Activated CD4-positive, alpha-beta T cell treated with anti-CD3 and anti-CD28 coated beads, Interleukin-2, amount 50 U/mL, for 16 hours (primary cell): ENCODE data around the gene MRPS9.

Experiments used
- DNase-seq: peaks from one replicate; pipeline ENCODE4 v3.0.0-alpha.2; 2020

The MRPS9 gene

DNA sequence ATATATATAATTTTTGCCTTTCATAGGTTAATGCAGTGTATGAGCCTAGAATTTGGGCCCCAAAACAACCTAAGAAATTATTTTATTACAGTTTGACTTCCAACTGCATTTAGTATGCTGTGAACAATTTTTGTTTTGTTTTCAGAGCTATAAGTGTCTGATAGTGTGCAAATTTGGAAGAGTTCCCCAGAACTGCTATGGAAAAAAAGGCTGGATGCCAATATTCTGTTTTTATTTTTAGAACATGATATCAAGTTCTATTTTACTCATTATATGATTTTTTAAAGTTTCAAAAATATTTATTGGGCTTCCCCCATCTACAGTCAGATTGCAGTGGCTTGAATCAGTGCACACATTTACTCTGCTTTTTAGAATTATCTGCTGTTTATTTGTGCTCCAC is 42.6 kb downstream of the MRPS9 start:
- DNase-seq, result no peak

DNA sequence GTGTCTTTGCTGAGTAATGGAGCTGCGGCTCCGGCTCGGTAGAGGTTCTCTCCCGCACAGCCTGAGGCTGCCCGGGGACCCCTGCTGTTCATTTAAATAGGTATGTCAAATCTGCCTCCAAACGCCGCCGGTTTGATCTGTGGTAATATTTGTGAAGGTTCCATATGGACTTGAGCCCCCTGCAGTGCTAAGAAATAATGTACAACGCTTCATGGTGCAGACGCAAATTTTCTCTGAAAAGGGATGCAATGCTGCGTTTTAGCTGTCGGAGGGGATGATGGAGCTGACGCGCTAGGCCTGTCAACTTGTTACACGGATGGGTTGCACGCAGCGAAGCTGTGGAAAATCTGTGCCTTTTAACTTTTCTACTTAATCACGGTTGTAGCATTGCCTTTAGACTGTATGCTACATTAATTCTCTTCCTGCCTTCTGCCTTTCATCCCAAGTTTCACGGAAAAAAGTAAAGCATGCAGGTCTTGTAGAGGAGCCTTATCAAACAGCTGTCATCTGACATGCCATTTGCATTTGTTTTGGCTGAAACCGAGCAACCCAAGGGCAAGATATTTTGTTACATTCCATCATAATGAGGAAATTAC is 43.2 kb downstream of the MRPS9 start:
- no peak for DNase-seq

DNA sequence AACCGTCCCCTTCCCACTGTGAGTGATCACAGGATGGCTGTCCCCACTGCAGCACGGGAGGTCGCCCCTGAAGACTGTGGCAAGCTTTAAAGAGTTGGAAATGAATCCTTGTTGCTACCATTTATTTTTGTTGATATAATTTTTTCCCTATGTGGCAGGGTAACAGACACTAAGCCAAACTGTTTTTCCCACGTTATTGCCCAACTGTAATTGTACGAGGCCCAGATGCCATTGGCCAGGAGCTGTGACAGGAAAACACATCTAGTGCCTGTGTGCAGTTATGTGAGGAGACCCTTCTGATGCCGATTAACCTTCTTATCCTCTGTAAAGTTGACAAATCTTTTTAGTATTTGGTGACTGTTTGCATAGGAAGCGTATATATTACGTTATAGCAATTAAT is 44.2 kb downstream of the MRPS9 start:
- no peak for DNase-seq

DNA sequence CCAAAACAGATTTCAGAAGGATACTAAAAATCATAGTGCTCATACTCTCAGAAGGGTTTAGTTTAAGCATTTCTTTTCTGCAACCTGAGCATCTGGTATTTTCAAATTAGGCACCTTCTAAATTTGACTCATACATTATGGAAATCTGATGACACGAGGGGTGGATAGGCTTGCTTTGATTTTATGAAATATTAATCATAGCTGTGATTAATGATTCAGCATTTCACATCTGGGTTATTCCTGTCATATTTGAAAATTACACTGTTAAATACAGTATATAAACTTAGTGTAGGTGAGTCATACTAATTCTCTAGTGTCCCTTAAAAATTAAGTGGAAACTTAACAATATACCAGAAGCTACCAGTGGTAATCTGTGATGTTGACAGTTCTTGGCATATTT is 47.7 kb downstream of the MRPS9 start:
- no peak for DNase-seq

DNA sequence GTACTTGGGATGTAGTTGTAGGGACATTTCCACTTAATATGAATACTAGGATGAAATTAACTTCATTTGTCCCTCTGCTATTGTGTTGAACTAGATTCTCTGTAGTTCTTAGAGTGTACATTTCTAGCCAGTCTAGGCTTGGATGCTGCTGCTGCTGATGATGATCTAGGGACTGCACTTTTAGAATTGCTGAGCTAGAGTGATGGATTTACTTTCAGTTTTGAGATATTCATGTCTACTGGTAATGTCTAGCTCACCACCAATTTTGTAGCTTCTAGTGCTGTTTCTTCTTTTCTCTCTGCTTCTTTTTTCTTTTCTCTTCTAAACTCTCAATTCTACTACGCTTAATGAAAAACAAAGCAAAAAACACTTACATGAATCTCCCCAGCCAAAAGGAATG is 49.4 kb downstream of the MRPS9 start:
- no peak for DNase-seq

DNA sequence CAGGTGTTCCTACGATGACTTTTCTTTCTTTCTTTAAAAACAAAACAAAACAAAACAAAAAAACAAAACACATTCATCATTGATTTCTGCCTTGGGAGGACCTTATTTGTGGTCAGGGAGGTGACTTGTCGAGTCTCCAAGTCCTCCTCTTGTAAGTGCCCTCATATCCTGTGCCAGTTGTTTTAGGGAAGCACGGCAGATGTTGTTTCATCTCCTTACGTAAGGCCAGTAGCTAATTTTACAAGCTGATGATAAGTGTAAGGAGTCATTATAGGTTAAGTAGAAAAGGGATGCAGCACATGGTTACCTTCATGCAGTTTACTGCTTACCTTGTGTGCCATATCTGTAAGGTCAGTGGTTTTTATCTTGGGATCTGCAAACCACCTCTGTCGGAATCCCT is 52.2 kb downstream of the MRPS9 start:
- DNase-seq, result no peak

DNA sequence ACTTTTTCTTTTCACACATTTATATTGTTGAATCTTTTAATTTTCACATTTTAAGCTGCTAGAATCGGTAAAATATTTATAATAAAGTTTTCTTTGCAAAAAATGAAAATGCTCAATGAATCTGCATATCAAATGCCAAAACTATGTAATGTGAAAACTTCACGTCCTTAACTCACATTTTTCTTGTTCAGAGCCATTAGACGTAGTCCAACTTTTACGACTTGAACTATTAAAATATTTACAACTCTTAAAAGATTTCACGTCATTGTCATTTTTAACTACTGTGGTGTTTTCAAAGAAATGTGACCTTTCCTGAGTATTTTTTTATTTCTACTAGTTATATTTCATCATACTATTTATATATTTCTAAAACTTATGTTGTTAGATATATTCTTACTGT is 54.9 kb downstream of the MRPS9 start:
- no peak for DNase-seq

DNA sequence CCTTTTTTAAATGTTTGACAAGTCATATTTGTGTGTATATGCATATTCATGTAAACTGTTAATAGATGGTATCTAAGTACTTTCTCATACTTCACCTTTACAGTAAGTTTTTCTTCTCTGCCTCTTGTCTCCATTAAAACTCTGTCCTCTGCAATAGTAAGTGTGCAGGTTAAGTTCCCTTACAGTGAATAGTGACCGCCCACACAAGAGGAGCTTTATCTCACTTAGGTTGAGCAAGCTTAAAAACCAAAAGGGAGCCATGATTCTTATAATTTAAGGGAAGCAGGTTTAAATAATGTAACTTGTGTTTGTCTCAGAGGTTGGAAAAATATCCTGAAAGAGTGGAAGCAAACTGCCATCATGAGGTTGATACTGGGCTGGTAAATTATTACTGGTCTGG is 61.3 kb downstream of the MRPS9 start:
- no peak for DNase-seq

DNA sequence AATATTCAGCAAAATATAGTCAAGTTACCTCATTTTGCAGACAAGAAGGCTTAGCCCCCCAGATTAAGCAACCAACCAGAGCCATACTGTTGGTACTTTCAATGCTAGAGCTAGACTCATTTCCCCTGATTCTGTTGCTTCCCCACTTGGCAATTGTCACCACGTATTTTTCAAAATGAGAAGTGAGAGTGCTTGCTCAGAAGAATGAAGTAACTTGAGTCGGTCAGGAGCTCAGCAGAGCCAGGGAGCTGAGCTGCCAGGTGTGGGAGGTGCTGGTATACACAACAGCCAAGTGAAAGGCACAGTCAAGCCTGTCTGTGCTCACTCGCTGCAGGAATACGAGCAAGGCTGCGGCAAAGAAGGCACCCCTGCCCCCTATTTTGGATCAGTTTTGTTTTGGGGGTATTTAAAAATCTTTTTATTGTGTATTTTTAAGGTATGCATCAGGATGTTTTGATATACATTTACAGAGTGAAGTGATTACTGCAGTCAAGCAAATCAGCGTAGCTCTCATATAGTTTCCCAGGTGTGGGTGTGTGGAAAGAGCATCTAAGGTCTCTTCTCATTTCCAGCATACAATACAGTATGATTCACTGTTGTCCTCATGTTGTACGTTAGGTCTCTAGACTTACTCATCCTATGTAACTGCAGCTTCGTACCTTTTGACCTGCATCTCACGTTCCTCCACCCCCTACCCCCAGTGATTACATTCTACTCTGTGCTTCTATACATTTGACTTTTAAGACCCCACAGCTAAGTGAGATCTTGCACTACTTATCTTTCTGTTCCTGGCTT is 62.4 kb downstream of the MRPS9 start:
- DNase-seq, result peak; percentile 43

DNA sequence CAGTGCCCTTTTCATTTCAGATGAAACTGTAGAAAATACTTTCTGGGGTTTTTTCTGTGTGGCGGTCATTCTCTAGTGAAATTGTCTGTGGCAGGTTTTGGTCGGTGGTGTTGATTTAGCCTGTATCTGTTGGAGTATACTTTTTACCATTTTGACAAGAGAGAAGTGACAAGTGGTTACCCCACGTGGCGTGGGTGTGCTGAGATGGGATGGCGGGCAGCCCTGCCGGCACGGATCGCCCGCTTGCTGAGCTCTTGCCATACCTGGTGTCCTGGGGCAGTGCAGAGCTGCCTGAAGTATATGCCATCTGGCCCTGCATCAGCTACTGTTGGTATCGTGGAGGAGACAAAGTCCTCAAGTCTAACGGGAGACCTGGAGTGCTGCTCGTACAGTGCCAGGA is 64.1 kb downstream of the MRPS9 start:
- DNase-seq, result no peak

DNA sequence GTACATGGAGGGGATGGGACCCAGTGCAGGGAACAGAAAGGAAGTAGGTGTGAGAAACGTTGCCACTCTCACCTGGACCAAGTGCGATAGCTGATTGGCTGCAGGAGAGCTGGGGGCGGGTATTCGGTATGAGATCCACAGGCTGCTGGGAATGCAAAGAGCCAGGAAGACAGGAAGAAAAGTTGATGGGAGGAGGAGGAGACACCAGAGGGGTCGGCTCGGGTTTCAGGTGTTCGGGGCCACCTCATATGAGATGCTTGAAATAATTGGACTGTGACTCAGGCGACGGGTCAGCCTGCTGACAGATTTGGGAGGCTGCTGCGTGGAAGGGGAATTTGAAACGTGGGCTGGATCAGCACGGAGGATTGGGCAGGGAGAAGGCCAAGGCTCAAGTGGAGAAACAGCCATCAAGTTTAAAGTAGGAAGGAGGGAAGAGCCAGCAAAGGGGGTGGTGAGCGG is 65.1 kb downstream of the MRPS9 start:
- DNase-seq, result no peak

DNA sequence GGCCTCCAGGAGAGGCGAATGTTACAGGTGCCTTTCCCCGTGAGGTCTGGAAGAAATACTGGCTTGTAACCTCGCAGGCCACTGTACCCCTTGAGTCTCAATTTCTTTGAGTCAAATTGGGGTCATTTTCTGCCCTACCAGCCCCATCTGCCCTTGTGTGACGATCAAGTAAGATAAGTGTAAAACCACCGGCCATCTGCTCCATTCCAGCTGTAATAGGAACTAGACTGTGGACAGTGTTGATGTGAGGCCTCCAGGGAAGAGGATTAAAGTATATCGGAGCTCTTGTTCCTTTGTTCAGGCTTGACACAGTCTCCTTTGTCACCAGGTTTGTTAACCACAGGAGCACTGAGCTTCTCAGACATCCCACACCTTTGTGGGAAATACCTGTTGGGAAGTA is 65.6 kb downstream of the MRPS9 start:
- DNase-seq, result no peak

DNA sequence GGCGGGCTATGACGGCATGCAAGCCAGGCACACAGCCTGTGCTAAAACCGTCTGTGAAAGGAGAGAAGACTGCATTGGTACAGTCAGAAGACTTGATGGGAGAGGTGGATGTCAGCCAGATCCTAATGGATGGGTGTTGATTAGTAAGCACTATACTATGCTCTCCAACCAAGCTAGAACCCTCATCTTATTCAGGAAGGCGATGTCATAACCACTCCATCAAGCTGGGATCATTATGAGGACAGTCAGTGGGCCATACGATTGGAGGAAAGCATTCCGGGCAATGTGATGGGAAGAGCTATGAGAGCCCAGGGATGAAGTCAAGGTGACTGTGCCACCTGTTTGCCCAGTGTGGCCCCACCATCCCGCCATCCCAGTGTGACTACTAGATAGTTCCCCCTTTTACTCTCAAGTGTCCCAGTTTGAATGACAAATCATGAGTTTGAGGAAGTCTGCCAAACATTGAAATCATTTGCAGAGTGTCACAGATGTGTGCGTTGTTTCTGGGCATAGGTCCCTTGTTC is 66.4 kb downstream of the MRPS9 start:
- no peak for DNase-seq

DNA sequence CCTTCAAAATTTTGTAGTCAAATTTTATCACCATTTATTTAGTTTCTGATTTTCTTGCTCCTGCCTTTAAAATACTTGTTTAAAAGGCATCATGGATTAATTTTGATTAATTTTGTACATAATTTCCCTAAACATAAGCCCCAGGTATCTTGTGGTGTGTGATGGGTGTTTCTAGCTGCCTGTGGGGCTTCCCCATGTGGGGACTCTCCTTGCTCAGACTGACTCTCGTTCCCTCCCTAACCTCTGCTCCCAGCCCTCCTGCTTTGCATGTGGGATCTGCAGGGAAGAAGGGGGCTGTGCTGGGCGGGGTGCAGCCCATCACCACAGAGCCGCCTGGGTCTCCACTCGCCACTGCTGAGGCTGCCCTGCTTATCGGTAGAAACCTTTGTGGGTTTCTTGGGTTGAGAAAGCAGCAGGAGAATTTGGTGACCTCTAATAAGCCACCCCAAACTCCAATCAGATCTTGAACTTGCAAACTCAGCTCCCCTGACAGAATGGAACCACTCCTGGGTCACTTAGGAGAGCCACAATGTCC is 72.5 kb downstream of the MRPS9 start:
- DNase-seq, result no peak

DNA sequence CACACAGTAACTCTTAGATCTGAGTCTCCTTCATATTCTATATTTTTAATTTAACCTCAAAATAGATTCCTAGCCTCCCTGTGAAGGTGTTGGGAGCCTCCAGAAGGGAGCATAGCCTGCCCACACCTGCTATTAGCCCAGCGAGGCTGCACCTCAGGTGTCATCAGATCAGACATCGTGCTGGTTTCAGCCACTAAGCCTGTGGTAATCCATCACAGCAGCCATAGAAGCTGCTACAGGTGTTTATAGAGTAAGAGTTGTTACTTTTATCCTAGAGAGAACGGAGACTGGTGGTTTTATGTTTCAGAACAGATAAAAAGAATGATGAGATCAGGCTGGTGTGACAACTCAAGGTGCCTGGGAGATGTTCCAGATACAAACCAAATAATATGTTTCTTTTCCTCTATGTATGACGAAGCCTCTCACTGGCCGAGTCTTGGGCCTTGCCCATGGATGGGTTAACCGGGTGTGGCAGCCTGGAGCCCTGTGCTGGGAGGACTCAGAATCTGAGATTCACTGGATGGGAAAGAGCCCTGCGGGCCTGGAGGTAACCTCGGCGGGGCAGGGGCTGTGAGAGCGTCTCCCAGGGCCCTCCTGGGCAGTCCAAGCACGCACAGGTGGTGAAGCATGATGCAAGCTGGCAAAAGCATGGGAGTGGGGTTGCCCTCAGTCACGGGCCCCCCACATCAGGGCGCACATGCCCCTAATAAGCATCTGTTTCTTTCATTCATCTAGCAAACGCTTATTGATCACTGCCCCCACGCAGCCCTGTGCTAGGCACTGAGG is 73.7 kb downstream of the MRPS9 start:
- DNase-seq, result no peak

DNA sequence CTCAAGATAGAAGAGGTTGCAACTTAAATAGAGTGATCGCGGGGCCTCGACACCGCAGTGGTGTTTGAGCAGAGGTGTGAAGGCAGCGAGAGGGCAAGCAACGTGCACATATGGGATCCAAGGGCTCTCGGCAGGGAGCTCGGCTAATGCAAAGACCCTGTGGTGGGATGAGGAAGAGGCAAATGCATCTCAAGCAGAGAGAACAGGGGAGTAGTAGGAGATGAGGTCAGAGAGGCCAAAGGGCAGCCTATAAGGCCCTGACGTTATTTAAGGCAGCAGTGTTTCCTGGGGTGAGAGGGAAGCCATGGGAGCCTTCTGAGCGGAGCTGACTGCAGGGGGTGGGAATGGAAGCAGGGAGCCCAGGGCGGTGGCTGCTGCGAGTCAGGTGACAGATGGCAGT is 74.5 kb downstream of the MRPS9 start:
- DNase-seq, result no peak

DNA sequence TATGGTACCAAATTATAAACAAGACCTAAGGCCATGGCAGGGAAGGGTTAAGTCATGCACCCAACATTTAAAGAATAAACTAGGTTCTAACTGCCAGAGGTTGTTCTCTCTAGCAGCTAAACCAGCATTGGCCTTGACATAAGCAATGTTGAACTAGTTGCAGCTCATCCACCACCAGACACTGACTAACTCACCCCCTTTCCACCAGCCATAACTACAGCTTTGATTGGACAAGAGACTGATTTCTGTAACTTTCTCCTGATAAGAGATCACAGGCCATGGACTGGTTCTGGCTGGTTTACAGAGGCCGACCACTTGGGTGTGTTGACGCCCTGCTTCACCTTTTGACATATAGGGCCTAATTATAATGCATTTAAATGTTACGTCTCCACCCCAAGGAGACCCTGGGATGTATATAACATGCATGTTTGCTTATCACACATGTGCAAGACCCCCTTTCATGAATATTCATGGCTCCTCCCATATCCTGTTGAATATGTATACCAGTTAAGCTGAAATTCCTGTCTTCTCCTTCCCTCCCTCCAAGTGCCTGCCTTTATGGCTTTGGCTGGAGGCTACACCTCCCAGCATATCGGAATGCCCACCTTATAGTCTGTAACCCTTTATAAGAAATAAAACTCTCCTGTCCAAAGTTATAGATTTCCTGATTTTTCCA is 75.9 kb downstream of the MRPS9 start:
- no peak for DNase-seq

DNA sequence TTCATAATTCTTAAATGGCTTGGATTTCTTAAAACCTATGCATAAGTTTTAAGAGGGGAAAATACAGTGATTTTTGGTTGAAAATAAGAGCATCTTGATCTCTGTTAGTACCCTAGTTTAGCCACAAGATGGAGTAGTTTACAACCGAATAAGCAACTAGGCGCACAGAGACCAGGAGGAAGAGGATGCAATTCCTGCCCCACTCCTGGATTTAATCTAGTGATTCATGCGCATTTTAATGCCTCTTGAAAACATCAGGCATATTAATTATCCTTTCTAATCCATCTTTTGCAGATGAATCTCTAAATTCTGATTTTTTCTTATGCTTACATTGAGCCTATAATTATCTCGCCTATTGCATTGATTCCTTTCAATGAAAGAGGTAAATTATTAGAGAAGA is 76.7 kb downstream of the MRPS9 start:
- DNase-seq, result peak; percentile 37

DNA sequence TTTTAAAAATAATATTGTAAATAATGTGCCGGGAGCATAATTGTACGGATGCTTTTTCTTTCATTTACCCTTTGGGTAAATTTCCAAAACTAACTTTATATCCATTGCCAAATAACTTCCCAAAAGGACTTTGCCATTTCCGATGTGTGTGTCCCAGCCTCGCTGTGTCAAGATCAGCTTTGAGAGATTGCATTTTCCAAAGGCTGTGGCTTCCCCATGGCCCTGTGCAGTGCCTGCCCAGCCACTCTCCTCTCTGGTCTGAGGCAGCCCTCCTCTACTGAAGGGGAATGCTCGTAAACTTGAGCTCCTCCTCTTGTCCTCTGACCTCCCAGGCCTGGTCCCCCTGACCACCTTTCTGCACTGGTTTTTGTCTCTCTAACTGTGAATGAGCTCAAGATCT is 78.5 kb downstream of the MRPS9 start:
- no peak for DNase-seq

DNA sequence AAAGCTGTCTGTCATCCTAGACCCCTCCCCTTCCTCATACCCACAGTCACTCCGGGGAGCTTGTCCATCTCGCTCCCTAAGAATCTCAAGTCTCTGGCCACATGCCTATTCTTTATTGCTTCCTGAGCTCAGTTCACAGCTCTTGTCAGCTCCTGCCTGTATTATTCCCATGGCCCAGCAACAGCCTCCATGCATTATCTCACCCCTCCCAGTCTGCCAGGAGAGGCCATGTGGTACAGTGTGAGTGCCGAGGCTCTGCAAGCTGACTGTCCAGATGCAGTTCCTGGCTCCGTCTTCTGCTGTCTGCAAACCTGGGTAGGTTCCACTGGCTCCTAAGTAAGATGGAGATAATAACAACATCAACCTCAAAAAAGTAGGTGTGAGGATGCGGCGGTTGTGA is 79.7 kb downstream of the MRPS9 start:
- no peak for DNase-seq

DNA sequence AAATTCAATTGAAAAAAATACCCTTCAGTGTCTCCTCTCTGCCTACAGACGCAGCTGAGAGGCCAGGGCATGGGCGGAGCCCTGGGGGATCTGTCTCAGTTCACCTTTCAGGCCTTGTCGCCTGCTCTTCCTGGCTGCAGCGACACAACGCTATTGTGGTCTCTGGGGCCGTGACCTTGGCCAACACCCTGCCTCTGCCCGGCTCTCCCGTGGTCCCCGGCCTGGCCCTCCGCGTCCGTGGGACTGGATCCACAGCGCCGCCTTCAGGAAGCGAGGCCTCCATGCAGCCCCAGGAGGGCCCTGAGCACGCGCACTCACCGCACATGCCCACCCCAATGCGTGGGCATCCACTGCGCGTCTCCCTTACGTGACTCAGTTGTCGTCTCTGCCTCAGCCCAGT is 81.1 kb downstream of the MRPS9 start:
- DNase-seq, result no peak

DNA sequence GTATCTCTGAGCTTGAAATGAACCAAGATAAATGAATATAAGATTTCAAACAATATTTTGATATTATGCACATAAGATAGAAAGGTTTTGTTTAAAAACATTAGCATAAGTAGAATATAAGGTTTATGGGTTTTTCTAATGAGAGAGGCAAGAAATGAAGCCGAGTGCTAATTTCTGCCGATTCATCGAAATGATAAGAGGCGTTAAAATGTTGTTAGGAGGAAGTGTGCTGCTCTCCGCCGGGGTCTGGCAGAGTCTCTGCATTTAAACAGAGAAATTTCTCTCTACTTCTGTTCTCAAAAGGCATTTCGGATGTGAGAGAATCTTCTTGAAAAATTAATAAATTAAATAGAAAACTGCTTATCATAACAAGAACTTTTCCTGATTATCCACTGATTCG is 83.6 kb downstream of the MRPS9 start:
- DNase-seq, result no peak

DNA sequence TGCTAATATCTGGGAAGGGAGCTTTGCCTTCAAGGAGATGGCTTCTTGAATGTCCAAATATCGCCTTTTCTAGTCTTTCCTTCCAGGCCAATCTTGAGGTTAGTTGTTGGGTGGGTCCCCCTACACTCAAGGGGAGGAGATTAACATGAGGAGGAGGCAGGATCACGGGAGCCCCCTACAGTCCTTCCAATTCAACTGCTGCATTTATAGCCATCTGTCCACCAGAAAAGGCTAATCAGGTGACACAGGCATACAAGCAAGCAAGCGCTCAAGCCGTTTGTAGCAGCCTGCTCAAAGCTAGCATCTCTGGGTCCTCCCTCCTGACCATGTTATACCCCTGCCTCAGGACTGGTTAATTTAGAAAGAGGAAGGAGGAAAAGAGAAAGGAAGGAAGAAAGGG is 87.6 kb downstream of the MRPS9 start:
- DNase-seq, result no peak
